COLO668 (cell line): ENCODE data around the gene SEPTIN11.

Experiments used
- DNase-seq: peaks from one replicate; lab custom pipeline; 2025; ENCODE audit not compliant: unreplicated experiment; lab: John Stamatoyannopoulos, UW

The SEPTIN11 gene

DNA sequence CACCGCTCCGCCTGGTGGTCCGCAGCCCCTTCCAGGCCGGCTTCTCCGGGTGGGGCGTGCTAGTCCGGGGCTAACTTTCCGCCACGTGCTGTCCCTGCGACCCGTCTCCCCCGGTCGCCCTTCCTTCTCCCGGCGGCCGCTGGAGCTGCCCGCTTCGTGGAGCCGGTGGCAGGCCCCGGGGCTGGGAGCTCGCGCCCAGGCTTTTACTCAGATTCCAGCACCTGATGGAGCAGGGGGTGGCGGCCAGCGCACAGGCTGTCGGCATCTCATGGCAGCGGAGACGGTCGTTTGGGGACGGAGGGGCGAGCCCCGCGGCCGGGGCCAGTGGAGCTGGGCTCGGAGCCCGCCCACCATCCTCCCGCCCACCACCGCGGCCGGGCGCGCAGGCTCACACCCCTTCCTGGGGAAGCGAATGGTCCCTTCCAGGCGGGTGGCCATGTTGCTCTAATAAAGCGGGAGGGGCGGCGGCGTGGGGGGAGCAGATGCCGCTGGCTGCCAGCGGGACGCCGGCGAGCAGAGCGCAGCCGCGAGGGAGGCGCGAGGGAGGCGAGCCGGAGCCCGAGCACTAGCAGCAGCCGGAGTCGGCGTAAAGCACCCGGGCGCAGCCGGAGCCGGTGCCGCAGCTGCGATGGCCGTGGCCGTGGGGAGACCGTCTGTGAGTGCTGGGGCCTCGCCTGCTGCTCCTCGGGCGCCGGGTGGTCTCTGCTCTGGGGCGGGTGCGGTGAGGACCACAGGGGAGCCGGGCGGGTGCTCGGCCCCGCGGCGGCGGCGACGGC lies at the start of gene SEPTIN11:
SEPTIN11 (plus strand) TSS at position 477 of the 776 bp plus-strand sequence; CDS start at position 629, 152 bp downstream.
- DNase-seq: peak; percentile 95

DNA sequence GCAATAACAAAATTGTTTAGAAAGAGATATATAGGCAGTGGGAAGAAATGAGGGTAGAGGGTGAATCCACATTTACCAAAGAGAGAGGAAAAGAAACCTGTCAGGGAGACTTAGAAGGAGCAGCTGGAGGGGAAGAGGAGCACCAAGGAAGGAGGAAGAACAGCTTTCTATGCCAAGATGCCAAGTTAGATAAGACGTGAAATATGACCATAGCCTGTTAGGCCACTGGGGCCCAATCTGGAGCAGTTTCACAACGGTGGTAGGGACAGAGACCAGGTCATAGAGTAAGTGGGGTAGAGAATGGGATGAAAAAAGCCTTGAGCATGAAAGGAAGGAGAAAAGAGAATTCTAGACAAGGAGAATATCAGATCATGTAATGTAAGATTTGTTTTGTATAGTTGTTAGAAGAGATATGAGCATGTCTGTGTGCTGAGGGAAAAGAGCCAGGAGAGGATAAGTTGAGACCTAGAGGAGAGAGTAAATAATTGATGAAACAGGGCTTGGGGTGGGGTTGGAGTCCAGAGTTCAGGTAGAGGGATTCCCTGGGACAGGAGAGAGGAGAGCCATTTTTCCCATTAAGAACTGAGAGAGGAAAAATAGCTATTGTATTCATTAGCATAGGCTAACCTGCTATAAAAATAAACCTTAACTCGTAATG lies 47.2 kb upstream of the SEPTIN11 start:
- no peak for DNase-seq

DNA sequence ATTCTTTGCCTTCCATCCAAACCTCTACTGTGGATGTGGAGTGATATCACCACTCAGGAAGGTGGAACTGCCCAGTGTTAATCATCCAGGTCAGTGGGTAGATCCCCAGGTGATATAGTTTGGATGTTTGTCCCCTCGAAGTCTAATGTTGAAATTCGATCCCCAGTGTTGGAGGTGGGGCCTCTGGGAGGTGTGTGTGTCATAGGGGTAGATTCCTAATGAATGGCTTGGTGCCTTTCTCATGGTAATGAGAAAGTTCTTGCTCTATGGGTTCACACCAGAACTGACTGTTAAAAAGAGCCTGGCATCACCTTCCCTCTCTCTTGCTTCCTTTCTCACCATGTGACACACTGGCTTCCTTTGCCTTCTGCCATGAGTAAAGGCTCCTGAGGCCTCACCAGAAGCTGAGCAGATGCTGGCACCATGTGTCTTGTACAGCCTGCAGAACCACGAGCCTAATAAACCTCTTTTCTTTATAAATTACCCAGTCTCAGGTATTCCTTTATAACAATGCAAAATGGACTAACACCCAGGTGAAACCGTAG lies 44.8 kb upstream of the SEPTIN11 start:
- peak; percentile 12 for DNase-seq

- no peak for DNase-seq
These were observed 44.0 kb upstream of the SEPTIN11 start for GRCh38 chr4:76905521-76905920.

- DNase-seq: no peak
These were observed 39.8 kb upstream of the SEPTIN11 start for GRCh38 chr4:76909711-76910110.

DNA sequence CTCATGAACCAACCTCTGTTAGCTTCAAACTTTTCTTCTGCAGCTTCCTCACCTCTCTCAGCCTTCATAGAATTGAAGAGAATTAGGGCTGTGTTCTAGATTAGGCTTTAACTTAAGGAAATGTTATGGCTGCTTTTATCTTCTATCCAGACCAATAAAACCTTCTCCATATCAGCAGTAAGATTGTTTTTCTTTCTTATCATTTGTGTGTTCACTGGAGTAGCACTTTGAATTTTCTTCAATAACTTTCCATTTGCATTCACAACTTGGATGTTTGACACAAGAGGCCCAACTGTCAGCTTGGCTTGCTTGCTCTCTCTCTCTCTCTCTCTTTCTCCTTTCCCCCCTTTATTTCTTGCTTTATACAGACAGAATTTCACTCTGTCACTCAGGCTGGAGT lies 28.8 kb upstream of the SEPTIN11 start:
- DNase-seq: no peak

DNA sequence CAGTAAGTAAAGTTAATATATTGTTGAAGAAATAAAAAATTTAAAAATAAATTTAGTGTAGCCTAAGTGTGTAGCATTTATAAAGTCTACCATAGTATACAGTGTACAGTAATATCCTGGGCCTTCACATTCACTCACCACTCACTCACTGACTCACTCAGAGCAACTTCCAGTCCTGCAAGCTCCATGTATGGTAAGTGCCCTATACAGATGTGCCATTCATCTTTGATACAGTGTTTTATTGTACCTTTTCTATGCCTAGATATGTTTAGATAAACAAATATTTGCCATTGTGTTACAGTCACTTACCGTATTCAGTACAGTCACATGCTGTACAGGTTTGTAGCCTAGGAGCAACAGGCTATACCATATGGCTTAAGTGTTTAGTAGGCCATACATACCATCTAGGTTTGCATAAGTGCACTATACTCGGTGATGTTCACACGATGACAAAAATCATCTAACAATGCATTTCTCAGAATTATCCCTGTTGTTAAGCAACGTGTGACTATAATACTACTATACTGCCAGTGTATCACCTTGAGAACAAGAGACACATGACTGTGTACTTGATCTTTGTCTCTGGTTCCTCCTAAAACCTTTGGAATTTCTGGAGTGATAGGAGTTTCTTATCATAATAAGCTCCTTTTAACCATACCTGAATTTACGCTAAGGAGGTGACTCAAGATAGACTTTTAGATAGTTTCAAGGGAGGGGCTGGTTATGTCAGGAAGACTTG lies 25.8 kb upstream of the SEPTIN11 start:
- no peak for DNase-seq

GRCh38 chr4:76926841-76927240 lies 22.7 kb upstream of the SEPTIN11 start:
- no peak for DNase-seq

DNA sequence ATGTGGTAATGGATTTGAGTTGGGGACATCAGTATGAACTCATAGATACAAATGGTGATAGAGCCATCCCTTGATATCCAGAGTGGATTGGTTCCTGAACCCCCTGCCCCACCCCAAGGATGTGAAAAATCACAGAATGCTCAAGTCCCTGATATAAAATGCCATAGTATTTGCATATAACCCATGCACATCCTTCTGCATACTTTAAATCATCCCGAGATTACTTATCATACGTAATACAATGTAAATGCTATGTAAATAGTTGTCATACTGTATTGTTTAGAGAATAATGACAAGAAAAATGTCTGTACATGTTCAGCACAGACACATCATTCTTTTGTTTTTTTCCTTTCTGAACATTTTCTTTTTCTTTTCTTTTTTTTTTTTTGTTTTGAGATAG lies 18.9 kb upstream of the SEPTIN11 start:
- no peak for DNase-seq

DNA sequence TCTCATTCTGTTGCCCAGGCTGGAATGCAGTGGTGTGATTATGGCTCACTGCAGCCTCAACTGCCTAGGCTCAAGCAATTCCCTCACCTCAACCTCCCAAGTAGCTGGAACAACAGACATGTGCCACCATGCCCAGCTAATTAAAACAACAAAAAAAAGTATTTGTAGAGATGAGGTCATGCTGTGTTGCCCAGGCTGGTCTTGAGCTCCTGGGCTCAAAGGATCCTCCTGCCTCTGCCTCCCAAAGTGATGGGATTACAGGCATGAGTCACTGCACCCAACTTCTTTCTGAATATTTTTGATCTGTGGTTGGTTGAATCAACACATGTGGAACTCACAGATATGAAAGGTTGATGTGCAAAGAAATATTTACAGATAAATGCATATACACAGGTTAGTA lies 18.5 kb upstream of the SEPTIN11 start:
- peak; percentile 18 for DNase-seq

GRCh38 chr4:76931576-76932276 lies 17.8 kb upstream of the SEPTIN11 start:
- DNase-seq: no peak

DNA sequence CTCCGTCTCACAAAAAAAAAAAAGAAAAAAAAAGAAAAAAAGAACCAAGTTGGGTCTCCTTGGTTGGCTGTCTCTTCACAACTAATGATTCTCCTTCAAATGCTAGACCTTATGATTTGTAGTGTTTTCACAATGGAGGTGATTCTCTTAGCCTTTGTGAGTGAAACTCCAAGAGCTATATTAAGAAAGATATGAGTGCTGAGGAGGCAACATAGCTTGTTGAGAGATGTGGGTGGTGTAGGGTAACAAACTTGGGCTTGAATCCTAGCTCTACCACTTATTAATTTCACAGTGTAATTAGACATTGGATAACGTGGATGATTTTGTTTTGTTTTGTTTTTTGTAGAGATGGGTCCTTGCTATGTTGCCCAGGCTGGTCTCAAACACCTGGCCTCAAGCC lies 10.4 kb upstream of the SEPTIN11 start:
- DNase-seq: no peak

DNA sequence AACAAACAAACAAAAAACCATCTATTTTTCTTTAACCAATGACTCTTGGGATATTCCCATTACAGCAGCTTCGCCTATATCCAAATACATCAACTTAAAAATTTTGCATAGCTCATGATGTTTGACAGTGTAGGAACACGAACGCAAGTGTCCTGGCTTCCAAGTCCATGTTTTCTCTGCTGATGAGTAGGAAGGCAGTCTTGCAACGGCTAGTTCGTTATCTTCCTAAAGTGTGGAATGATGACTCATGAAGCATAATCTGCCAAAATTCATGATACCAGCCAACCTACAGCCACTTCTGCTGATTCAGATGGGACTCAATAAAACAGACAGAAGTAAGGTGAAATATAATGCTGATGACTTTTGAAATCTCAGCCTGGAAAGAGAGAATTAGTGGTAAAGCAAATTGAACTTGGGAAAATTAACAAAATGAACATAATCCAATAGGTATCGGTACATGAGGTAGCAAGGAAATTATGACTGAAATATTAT lies 6.4 kb upstream of the SEPTIN11 start:
- DNase-seq: no peak

GRCh38 chr4:76943790-76944189 lies 5.8 kb upstream of the SEPTIN11 start:
- no peak for DNase-seq

DNA sequence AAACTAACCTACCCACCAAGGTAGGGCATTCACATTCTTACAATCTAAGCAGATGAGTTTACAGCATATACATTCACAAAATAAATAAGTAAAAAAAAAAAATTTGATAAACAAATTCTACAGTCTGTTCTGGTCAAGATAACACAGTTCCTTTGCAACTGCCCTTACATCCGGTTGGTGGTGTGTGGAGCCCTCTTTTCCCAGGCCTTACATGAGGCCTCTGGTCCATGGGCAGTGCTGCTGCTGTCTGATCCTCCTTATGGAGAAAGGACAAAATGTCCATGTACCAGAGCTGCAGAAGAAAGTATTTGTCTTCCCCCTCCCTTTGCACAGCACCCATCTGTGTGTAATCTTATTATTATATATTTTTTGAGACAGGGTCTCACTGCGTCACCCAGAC lies 2.2 kb upstream of the SEPTIN11 start:
- DNase-seq: no peak

DNA sequence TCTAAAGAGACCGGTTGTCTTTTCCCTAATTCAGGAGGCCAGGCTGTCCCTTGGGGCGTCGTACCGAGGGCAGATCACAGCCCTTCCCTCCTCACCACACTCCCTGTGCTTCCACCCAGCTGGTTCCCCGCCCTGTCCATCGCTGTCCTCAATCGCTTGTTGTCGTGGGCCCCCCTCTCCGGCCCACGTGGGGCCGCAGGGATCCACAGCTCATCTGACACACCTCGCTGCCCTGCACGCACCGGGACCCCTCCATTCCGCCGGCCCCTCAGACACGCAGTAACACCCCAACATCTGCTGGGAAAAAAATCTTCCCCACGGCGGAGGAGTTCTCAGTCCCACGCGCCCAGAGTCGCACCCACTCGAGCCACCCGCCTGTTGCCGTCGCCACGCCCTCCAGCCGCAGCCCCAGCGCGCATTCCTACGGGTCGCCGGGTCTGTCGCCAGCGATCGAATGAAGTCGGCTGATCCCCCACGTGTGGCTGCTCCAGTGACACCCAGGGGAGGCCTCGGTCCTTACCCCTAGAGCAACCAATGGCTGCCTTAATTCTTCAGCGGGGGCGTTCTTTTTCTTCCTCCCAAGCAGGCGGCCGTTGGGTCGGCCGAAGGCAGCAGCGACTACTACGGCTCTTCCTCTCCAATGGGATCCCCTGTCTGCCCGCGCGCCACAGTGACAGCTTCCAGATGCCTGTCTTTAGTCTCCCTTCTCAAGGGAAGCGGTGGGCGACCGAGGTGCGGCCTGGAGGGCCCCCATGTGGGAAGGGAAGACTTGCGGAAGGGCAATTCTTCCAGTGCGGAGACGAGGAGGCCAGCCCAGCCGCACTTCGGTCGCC lies 893 bp upstream of the SEPTIN11 start:
- peak; percentile 82 for DNase-seq

DNA sequence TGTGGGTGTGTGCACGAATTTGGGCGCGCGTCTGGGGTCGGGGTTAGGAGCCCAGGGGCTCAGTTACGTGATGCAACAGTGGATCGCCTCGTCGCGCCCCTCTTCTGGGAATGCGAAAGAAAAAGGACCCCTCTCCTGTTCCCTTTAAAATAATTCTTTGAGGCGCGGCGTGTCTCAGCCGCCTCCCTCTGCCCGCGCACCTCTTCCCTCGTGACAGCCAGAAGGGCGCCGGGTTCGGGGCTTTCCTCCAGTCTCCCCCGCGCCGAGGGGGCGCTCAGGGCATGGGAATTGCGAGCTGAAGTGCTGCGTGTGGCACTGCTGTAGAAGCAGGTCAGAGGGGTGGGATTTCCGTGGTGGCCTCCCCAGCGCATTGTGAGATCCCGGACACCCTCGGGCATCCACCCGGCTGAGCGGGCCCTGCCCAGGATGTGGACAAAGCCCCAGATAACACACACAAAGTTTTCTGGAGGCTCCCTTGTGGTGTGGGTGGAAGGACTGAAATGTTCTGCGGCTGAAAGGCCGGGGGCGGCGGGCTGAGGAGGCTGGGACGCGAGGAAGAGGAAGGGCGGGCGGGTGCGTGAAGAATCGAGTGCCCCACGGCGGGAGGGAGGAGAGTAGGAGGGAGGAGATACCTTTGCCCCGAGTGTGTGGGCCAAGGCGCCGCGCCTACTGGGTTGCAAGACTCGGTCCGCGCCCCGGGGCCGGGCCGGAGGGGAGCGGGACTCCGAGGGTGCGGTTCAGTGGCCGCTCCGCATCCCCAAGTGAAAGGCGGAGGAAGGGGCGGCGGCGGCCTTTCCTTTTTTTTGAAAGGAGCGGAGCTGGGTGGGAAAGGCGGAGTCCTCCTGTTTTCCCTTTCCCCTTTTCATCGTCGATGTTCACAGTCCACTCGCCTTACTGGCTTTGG lies 752 bp downstream of the SEPTIN11 start:
- peak; percentile 61 for DNase-seq

GRCh38 chr4:76950956-76951671 lies 1.6 kb downstream of the SEPTIN11 start:
- DNase-seq: peak; percentile 52
